ENCODE results near the gene PLCB1. TPM values are rescaled to one million over a fixed set of nuclear protein-coding genes. Genes with fewer than 3 reads are reported as not detected.

Gene PLCB1
- total RNA-seq, 2 donors from 2014 or later = 3.2 to 3.4 TPM

DNA sequence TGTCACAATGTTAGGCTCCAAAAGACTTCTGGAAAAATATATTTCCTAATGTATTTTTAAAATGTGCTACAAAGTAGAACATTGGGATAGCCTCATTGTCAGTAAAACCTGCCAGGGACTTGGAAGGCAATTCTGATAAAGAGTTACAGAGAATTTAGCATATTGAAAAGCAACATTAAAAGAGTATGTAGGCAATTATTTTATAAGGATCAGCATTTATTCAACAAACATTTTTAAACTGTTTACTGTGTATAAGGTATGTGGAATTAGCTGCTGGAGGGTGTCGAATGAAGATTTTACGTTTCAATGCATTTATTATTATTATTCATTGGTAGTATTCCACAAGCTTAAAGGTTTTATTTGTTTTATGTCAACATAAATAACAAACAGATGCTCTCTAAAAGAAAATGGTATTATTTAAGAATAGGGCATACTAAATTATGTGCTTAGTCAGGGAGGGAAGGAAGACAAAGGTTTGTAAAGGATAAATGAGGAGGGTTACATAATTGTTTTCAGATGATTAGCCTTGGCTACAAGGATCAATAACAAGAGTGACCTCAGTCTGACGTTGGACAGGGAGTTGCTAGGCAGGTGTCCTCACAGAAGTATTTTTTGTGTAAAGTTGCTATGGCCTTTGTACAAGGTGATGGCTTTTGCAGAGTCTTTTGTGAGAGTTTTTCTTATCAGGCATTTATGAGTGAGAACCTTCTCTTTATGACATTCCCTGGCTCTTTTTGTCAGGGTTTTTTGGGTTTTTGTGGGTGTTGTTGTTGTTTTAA, 623.5 kb downstream of the PLCB1 start:
- no peak for DNase-seq
- ATAC-seq (replicated peaks in 1 of 2) = no peak
- H3K4me1 Mint-ChIP-seq (ENCODE audit: low read depth) = peaks cover 7% of the 10 kb centered on the region
- H3K27ac Mint-ChIP-seq = no peak overlapping the region
- no peak overlapping the region for H3K4me3 Mint-ChIP-seq
- no peaks in the 10 kb centered on the region for H3K36me3 Mint-ChIP-seq (ENCODE audit: insufficient read depth in 2 of 2)
- H3K27me3 Mint-ChIP-seq (ENCODE audit: low read depth) = no peaks in the 10 kb centered on the region
- H3K9me3 Mint-ChIP-seq = no peaks in the 10 kb centered on the region

DNA sequence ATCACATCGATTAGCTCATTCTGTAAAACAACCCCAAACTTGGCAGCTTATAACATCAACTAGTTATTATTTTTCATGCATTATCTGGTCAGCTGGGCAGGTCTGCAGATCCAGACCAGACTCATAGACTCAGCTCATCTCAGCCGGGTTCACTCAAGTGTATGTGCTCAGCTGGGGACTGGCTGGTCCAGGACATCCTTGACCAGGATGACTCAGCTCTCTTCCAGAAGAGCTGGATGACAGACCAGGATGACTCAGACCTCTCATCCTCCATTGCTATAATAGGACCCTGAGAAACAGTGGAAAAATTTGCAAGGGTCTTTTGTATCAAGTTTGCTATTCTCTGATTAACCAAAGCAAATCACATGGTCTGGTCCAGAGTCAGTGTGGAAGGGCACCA, 624.3 kb downstream of the PLCB1 start:
- no peak overlapping the region for H3K27ac Mint-ChIP-seq
- ATAC-seq (replicated peaks in 1 of 2) (no peak), DNase-seq (no peak)
- peaks cover 7% of the 10 kb centered on the region for H3K4me1 Mint-ChIP-seq (ENCODE audit: low read depth)
- H3K27me3 Mint-ChIP-seq (ENCODE audit: low read depth) = no peaks in the 10 kb centered on the region
- H3K36me3 Mint-ChIP-seq (ENCODE audit: insufficient read depth in 2 of 2) = no peaks in the 10 kb centered on the region
- no peak overlapping the region for H3K4me3 Mint-ChIP-seq
- H3K9me3 Mint-ChIP-seq = no peaks in the 10 kb centered on the region

DNA sequence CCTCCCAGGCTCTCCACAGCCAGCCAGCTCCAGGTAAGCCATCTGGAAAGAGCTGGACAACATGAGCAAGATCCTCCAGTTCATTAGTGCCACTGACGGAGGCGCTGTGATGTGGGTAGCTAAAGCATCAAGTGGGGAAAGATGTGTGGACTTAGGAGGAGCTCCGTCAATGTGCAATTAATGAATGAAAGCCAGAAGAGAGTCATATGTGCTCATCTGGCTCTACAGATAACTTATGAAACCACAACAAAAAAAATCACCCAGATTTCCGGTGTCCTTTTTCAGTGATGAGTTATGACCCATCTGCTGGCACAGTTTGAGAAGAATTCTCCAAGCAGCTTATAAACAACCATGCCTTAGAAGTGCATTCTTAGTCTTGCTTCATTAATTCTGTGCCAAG, 625.1 kb downstream of the PLCB1 start:
- ATAC-seq (replicated peaks in 1 of 2) = no peak

DNA sequence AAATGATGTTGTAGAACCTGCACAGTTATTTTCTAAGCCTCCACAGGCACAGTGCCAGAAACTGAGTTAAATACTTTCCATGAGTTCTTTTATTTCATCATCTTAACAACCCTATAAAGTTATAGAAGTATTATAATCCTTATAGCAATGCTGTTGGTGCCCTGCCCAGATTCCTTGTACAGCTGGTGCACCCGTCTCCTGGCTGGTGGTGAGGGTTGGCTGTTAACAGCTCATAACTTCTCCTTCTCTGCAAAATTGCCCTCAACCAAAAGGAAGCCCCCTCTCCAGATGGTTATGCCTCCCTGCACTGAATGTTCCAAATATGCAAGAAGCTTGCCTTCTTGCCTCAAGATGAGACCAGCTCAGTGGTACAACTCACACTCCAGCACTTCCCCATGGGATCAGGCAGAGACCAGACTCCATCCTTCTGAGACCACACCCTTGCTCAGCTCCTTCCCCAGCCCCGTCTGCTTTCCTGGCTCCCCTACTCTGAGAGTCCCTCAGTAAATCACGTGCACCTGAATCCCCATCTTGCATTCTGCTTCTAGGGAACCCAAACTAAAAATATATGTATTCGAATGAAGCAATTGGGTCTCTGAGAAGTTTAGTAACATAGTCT, 632.4 kb downstream of the PLCB1 start:
- no peaks in the 10 kb centered on the region for H3K27me3 Mint-ChIP-seq (ENCODE audit: low read depth)
- H3K4me1 Mint-ChIP-seq (ENCODE audit: low read depth) = no peaks in the 10 kb centered on the region
- ATAC-seq (replicated peaks in 1 of 2) = no peak

More for the DNA sequence above, 625.1 kb downstream of the PLCB1 start:
- Mint-ChIP-seq H3K4me3 (no peak overlapping the region), H3K9me3 (no peaks in the 10 kb centered on the region), H3K27ac (no peak overlapping the region), H3K36me3 (ENCODE audit: insufficient read depth in 2 of 2) (no peaks in the 10 kb centered on the region), H3K4me1 (ENCODE audit: low read depth) (peaks cover 7% of the 10 kb centered on the region), H3K27me3 (ENCODE audit: low read depth) (no peaks in the 10 kb centered on the region)
- DNase-seq = no peak

DNA sequence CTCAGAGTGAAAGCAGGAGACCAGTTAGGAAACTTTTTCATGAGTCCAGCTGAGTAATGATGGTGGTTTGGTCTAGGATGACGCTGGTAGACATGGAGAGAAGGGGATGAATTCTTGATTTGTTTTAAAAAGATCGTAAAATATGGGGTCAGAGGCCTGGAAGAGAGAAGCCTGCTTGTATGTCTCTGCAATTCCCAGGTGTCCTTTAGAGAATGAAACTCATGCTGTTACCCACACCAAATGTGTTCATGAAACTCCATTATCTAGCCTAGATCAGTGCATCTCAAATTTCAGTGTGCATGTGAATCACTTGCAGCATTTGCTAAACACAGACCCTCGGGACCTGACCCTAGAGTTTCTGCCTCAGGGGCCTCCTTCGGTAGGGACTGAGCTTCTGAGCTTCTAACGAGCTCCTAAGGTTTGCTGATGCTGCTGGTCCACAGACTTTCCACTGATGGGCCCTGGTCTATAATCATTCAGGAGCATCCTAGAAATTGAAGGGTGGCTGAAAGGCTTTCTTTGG, 634.9 kb downstream of the PLCB1 start:
- Mint-ChIP-seq H3K4me1 (ENCODE audit: low read depth) (no peaks in the 10 kb centered on the region), H3K36me3 (ENCODE audit: insufficient read depth in 2 of 2) (no peaks in the 10 kb centered on the region), H3K27ac (no peak overlapping the region), H3K27me3 (ENCODE audit: low read depth) (no peaks in the 10 kb centered on the region), H3K9me3 (no peaks in the 10 kb centered on the region), H3K4me3 (no peak overlapping the region)
- DNase-seq (no peak), ATAC-seq (replicated peaks in 1 of 2) (no peak)

More for the DNA sequence above, 632.4 kb downstream of the PLCB1 start:
- no peaks in the 10 kb centered on the region for H3K9me3 Mint-ChIP-seq
- no peak overlapping the region for H3K27ac Mint-ChIP-seq
- H3K4me3 Mint-ChIP-seq = no peak overlapping the region
- no peak for DNase-seq
- H3K36me3 Mint-ChIP-seq (ENCODE audit: insufficient read depth in 2 of 2) = no peaks in the 10 kb centered on the region

DNA sequence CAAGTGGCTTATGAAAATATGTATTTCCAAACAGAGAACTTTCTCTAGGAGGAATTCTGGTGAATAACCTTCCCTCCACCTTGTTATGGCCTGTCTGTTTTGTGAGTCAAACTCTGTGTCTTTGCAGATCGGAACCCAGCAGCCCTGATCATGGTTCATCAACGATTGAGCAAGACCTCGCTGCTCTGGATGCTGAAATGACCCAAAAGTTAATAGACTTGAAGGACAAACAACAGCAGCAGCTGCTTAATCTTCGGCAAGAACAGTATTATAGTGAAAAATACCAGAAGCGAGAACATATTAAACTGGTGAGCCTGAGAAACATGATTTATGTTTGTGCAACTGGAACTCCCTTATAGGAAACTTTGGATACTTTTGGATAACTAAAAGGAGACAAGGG, 642.3 kb downstream of the PLCB1 start:
- Mint-ChIP-seq H3K36me3 (ENCODE audit: insufficient read depth in 2 of 2) (no peaks in the 10 kb centered on the region), H3K9me3 (no peaks in the 10 kb centered on the region), H3K27me3 (ENCODE audit: low read depth) (no peaks in the 10 kb centered on the region), H3K4me3 (no peak overlapping the region), H3K27ac (no peak overlapping the region), H3K4me1 (ENCODE audit: low read depth) (no peaks in the 10 kb centered on the region)
- ATAC-seq (replicated peaks in 1 of 2) (no peak), DNase-seq (no peak)

DNA sequence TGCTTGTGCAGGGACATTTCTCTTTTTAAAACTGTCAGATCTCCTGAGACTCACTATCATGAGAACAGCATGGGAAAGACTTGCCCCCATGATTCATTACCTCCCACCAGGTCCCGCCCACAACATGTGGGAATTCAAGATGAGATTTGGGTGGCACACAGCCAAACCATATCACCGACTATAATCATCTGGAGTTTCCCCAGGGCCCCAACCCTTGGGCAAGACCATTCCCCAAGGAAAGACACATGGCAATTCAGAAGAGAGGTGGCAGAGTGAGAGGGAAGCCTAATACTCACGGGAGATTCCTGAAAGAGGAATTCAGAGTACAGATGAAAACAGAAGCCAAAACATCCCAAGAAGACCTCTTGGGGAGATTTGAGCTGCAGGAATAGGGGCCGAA, 645.8 kb downstream of the PLCB1 start:
- no peaks in the 10 kb centered on the region for H3K9me3 Mint-ChIP-seq
- no peak overlapping the region for H3K27ac Mint-ChIP-seq
- H3K4me1 Mint-ChIP-seq (ENCODE audit: low read depth) = no peaks in the 10 kb centered on the region
- ATAC-seq (replicated peaks in 1 of 2) = no peak
- no peak overlapping the region for H3K4me3 Mint-ChIP-seq
- DNase-seq = no peak
- H3K36me3 Mint-ChIP-seq (ENCODE audit: insufficient read depth in 2 of 2) = no peaks in the 10 kb centered on the region
- no peaks in the 10 kb centered on the region for H3K27me3 Mint-ChIP-seq (ENCODE audit: low read depth)

DNA sequence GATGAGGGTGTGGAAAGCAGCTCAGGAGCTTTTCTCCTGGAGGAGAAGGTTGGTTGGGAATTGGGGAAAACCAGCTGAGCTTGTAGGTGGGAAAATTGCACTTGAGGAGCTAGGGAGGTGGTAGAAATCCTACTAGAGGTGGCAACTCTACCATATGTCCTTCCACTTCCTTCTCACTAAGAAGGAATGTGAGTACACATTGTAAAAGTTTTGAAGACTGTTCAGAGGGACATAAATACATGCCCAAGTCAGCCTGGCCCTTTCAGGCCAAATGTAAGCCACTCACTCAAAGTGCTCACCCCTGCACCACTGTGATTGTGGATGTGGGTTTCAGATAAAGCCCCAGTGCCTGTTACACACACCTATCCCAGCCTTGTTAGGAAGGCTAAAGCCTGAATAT, 646.3 kb downstream of the PLCB1 start:
- Mint-ChIP-seq H3K36me3 (ENCODE audit: insufficient read depth in 2 of 2) (no peaks in the 10 kb centered on the region), H3K27me3 (ENCODE audit: low read depth) (no peaks in the 10 kb centered on the region), H3K4me3 (no peak overlapping the region), H3K27ac (no peak overlapping the region), H3K9me3 (no peaks in the 10 kb centered on the region), H3K4me1 (ENCODE audit: low read depth) (no peaks in the 10 kb centered on the region)
- ATAC-seq (replicated peaks in 1 of 2) (no peak), DNase-seq (no peak)

DNA sequence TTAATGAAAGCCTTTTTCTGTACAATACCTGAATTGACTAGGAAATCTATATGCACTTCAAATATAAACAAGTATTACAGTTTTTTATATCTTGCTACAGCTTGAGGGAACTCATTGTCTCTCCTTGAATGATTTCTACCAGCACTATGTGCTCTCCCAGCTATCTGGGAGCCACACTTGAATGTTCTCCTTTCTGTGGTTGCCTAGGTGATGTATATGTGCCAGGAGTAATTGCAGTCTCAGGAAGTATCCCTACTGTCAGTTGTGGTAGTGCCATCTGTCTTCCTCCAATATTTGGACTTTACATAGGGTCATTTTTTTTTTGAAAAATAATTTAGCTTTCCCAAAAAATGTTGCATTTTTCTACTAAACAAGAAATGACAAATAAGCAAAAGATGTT, 648.8 kb downstream of the PLCB1 start:
- Mint-ChIP-seq H3K27me3 (ENCODE audit: low read depth) (no peaks in the 10 kb centered on the region), H3K9me3 (no peaks in the 10 kb centered on the region), H3K27ac (no peak overlapping the region), H3K36me3 (ENCODE audit: insufficient read depth in 2 of 2) (no peaks in the 10 kb centered on the region), H3K4me3 (no peak overlapping the region), H3K4me1 (ENCODE audit: low read depth) (no peaks in the 10 kb centered on the region)
- ATAC-seq (replicated peaks in 1 of 2) (no peak), DNase-seq (no peak)

DNA sequence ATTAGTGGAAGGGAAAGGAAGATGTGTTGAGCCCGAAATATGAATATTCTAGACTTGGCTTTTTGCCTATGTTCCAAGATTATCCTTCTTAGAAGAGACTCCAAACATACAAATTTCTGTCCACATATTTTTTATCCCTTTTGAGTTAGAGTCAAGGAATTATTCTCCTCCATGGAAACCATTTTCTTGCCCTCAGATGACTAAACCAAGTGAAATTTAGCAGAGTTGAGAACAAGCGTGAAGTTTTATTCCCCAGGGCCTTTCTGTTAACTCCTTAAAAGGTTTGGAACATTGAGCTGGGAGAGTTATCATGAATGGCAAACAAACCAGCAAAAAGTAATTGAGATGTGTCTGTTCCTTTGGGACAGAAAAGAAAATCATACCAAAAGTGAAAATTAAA, 650.7 kb downstream of the PLCB1 start:
- DNase-seq = no peak

DNA sequence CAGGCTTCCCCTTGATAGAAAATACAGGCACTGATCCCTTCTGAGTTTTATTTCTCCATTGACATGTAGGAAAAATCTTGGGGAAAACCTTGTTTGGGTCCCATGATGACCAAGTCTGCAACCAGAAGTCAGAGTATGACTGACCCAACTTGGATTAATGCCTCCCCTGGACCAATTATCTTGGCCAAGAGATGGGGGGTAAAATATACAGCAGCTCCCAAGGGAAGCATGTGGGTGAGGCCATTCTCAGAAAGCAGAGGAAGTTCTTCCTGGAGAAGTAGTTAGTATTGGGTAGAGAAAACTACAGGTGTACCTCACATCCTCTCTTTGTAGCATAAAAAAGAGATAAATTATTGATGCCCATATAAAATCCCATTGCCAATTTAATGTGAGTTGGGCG, 651.7 kb downstream of the PLCB1 start:
- Mint-ChIP-seq H3K27me3 (ENCODE audit: low read depth) (no peaks in the 10 kb centered on the region), H3K4me3 (no peak overlapping the region), H3K9me3 (no peaks in the 10 kb centered on the region), H3K36me3 (ENCODE audit: insufficient read depth in 2 of 2) (no peaks in the 10 kb centered on the region), H3K4me1 (ENCODE audit: low read depth) (no peaks in the 10 kb centered on the region), H3K27ac (no peak overlapping the region)
- no peak for DNase-seq
- no peak for ATAC-seq (replicated peaks in 1 of 2)

More for the DNA sequence above, 650.7 kb downstream of the PLCB1 start:
- Mint-ChIP-seq H3K4me1 (ENCODE audit: low read depth) (no peaks in the 10 kb centered on the region), H3K27ac (no peak overlapping the region), H3K27me3 (ENCODE audit: low read depth) (no peaks in the 10 kb centered on the region), H3K4me3 (no peak overlapping the region), H3K36me3 (ENCODE audit: insufficient read depth in 2 of 2) (no peaks in the 10 kb centered on the region), H3K9me3 (no peaks in the 10 kb centered on the region)
- no peak for ATAC-seq (replicated peaks in 1 of 2)

DNA sequence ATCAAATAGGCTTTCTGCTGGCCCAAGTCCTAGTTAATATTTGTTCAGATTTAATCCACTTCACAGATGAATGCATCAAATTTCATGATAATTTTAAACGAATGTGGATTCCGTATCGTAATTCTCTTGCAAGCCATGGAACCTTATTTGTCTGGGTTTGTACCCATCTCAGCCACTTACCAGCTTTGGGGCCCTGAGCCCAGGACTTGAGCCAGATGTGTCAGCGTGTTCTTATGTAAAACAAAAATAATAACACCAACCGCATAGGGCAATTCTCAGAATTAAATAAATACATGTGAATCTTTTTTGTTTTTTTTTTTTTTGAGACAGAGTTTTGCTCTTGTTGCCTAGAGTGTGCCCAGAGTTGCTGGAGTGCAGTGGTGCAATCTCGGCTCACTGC, 654.3 kb downstream of the PLCB1 start:
- no peaks in the 10 kb centered on the region for H3K27me3 Mint-ChIP-seq (ENCODE audit: low read depth)
- H3K27ac Mint-ChIP-seq = no peak overlapping the region
- DNase-seq (no peak), ATAC-seq (replicated peaks in 1 of 2) (no peak)
- H3K4me3 Mint-ChIP-seq = no peak overlapping the region
- no peaks in the 10 kb centered on the region for H3K9me3 Mint-ChIP-seq
- H3K4me1 Mint-ChIP-seq (ENCODE audit: low read depth) = no peaks in the 10 kb centered on the region
- H3K36me3 Mint-ChIP-seq (ENCODE audit: insufficient read depth in 2 of 2) = no peaks in the 10 kb centered on the region

DNA sequence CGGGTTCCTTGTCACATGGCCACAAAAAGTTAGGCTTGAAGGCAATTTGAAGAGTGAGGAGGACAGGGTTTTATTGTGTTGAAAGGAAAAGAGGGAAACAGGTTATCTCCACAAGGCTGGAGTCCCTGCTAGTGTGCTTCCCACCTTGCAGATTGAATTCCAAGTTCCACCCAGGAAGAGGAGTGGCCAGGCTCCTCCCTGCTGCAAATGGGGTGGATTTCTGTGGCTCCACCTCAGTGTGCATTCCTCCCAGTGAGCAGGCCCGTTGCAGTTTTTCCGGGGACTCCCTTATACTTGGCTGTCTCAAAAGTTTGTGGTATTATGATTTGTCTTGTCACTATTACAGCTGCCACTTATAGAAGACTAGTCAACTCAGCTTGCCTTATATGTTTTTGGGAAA, 655.0 kb downstream of the PLCB1 start:
- no peaks in the 10 kb centered on the region for H3K36me3 Mint-ChIP-seq (ENCODE audit: insufficient read depth in 2 of 2)
- no peaks in the 10 kb centered on the region for H3K27me3 Mint-ChIP-seq (ENCODE audit: low read depth)
- no peak overlapping the region for H3K27ac Mint-ChIP-seq
- H3K9me3 Mint-ChIP-seq = no peaks in the 10 kb centered on the region
- ATAC-seq (replicated peaks in 1 of 2) (no peak), DNase-seq (no peak)
- no peaks in the 10 kb centered on the region for H3K4me1 Mint-ChIP-seq (ENCODE audit: low read depth)
- no peak overlapping the region for H3K4me3 Mint-ChIP-seq

DNA sequence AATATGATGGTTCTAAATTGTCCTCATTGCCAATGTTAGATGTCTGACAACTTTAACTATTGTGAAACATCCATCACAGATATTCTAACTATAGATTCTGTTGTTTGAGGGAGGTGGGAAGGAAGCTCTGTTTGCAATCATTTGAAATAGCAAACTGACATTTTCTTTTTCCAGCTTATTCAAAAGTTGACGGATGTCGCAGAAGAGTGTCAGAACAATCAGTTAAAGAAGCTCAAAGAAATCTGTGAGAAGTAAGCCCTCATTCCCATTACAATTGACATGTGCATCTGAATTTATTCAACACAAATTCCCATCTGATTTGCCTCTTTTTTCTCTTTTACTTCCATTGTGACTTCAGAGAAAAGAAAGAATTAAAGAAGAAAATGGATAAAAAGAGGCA, 656.2 kb downstream of the PLCB1 start:
- Mint-ChIP-seq H3K27ac (no peak overlapping the region), H3K4me3 (no peak overlapping the region), H3K27me3 (ENCODE audit: low read depth) (no peaks in the 10 kb centered on the region), H3K4me1 (ENCODE audit: low read depth) (no peaks in the 10 kb centered on the region), H3K36me3 (ENCODE audit: insufficient read depth in 2 of 2) (no peaks in the 10 kb centered on the region), H3K9me3 (no peaks in the 10 kb centered on the region)
- no peak for ATAC-seq (replicated peaks in 1 of 2)
- DNase-seq = no peak

Measured in activated T-cell treated with anti-CD3 and anti-CD28 coated beads, Interleukin-2, amount 50 U/mL, for 72 hours (primary cell).